Brain microvascular endothelial cell (primary cell): ENCODE data around the gene PRELP.
"Not testable (repeated sequence)": the region's sequence is repeated elsewhere in the genome, so short reads cannot be mapped to it uniquely, and the experiment has no call there.

Experiments
- DNase-seq: peaks from one replicate; pipeline ENCODE4 v3.0.0-alpha.2; 2020
- H3K27ac ChIP-seq: fragments of 250-450 bp; sonication (Bioruptor Pico); 2 replicates; pipeline ENCODE4 v1.5.1; 2020; ENCODE audit warnings: mild to moderate bottlenecking, moderate library complexity
- H3K27me3 ChIP-seq: fragments of 250-450 bp; sonication (Bioruptor Pico); replicated peaks from 2 replicates; pipeline ENCODE4 v1.5.1; 2020; ENCODE audit warnings: mild to moderate bottlenecking
- H3K36me3 ChIP-seq: fragments of 250-450 bp; sonication (Bioruptor Pico); replicated peaks from 2 replicates; pipeline ENCODE4 v1.5.1; 2020; ENCODE audit warnings: mild to moderate bottlenecking
- H3K4me3 ChIP-seq: 2 replicates; pipeline ENCODE4 v1.5.1; 2011; ENCODE audit warnings: low read depth, mild to moderate bottlenecking, control low read depth, low read length, moderate library complexity
- in situ Hi-C: cut with HindIII; loops from 2 replicates; pipeline ENCODE4 v1.10.0; 2017; ENCODE audit warnings: low sequenced_read_pairs, low pct_ligation_motif_present
- TF ChIP-seq, protein P1 (sequence below): IDR thresholded peaks from 2 replicates; pipeline ENCODE4 v1.5.1; 2011; ENCODE audit warnings: low read depth, mild to moderate bottlenecking, moderate library complexity, low read length, control low read depth, inconsistent platforms; ENCODE audit errors: missing control alignments

PRELP gene

GRCh38 chr1:203516906-203517305 lies 41.3 kb downstream of the PRELP start:
- no peaks in the 10 kb centered on the region for H3K36me3 ChIP-seq
- no peaks in the 10 kb centered on the region for H3K27me3 ChIP-seq
- in situ Hi-C loops, result loop anchor here (25.0 kb wide), 1 partner anchor 195 kb away; no protein-coding TSS in a partner anchor
- TF ChIP-seq, protein P1, sequence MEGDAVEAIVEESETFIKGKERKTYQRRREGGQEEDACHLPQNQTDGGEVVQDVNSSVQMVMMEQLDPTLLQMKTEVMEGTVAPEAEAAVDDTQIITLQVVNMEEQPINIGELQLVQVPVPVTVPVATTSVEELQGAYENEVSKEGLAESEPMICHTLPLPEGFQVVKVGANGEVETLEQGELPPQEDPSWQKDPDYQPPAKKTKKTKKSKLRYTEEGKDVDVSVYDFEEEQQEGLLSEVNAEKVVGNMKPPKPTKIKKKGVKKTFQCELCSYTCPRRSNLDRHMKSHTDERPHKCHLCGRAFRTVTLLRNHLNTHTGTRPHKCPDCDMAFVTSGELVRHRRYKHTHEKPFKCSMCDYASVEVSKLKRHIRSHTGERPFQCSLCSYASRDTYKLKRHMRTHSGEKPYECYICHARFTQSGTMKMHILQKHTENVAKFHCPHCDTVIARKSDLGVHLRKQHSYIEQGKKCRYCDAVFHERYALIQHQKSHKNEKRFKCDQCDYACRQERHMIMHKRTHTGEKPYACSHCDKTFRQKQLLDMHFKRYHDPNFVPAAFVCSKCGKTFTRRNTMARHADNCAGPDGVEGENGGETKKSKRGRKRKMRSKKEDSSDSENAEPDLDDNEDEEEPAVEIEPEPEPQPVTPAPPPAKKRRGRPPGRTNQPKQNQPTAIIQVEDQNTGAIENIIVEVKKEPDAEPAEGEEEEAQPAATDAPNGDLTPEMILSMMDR, result no peak
- no peak overlapping the region for H3K4me3 ChIP-seq
- H3K27ac ChIP-seq, result no peak overlapping the region
- DNase-seq, result no peak

GRCh38 chr1:203517426-203518110 lies 42.0 kb downstream of the PRELP start:
- in situ Hi-C loops, result loop anchor here (25.0 kb wide), 1 partner anchor 195 kb away; no protein-coding TSS in a partner anchor
- Histone ChIP-seq H3K27ac (no peak overlapping the region), H3K27me3 (no peaks in the 10 kb centered on the region), H3K4me3 (no peak overlapping the region), H3K36me3 (no peaks in the 10 kb centered on the region)
- no peak for DNase-seq
- TF ChIP-seq, protein P1, result no peak

GRCh38 chr1:203518139-203518538 lies 42.5 kb downstream of the PRELP start:
- in situ Hi-C loops, result loop anchor here (25.0 kb wide), 1 partner anchor 194 kb away; no protein-coding TSS in a partner anchor
- H3K27me3 ChIP-seq, H3K4me3 ChIP-seq, DNase-seq, H3K36me3 ChIP-seq, H3K27ac ChIP-seq: not testable (repeated sequence)

DNA sequence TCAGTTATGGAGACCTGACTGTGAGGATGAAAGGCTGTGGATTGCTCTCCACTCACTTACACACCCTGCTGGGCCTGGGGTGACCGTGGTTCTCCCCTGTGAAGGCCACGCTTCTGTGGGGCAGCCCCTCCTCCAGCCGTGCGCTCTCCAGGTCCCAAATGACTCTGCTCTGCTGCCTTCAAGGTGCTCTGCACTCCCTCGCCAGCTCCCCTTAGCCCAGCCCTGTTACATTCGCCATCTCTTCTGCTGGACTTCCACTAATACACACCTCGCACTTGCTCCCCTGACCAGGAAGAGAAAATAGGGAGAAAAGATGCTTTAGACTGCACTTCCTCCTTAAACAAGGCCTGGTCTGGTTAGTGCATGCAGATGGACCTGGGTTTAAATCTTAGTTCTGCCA lies 42.9 kb downstream of the PRELP start:
- no peak overlapping the region for H3K27ac ChIP-seq
- H3K27me3 ChIP-seq, result no peaks in the 10 kb centered on the region
- no peak overlapping the region for H3K4me3 ChIP-seq
- TF ChIP-seq, protein P1, result no peak
- DNase-seq, result no peak
- no peaks in the 10 kb centered on the region for H3K36me3 ChIP-seq
- in situ Hi-C loops, result loop anchor here (25.0 kb wide), 1 partner anchor 194 kb away; no protein-coding TSS in a partner anchor

DNA sequence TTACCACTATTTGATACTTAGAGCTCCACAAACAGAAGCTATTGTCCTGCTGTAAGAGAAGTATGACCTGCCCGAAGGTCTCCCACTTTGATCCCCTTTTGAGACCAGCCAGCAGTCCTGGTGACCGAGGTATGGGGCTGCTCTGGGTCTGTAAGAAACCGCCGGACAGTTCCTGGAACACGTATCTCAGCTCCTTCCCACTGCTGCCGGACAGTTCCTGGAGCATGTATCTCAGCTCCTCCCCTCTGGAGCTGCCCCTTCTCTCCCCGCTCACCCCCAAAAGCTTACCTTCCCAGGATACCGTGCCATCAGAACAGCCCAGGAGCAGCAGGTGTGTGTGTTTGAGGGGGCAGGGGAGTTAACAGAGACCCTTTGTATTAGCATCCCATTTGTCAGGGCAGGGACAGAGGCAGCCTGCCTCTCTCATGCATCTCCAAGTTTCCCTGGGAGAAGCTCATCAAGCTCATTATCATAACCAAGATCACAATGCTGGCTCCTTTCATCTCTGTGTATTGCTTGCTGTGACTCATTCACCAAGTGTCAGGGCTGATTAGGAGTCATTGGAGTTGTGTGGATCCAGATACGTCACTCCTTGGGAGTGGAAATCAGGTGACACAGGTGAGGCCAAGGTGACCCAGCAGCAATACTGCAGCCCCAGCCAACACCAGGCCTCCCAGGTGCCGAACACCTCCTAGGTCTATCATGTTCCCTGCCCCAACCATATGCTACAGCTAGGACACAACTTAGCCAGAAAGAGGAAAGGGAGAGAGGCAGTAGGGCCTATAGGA lies 43.6 kb downstream of the PRELP start:
- Histone ChIP-seq H3K27me3 (no peaks in the 10 kb centered on the region), H3K27ac (no peak overlapping the region), H3K4me3 (no peak overlapping the region), H3K36me3 (no peaks in the 10 kb centered on the region)
- TF ChIP-seq, protein P1, result no peak
- in situ Hi-C loops, result loop anchor here (25.0 kb wide), 1 partner anchor 193 kb away; no protein-coding TSS in a partner anchor
- DNase-seq, result no peak

- no peaks in the 10 kb centered on the region for H3K36me3 ChIP-seq
- in situ Hi-C loops, result loop anchor here (25.0 kb wide), 1 partner anchor 192 kb away; no protein-coding TSS in a partner anchor
- no peak for DNase-seq
- H3K27ac ChIP-seq, result no peak overlapping the region
- H3K4me3 ChIP-seq, result no peak overlapping the region
- TF ChIP-seq, protein P1, result no peak
- no peaks in the 10 kb centered on the region for H3K27me3 ChIP-seq
Observed at GRCh38 chr1:203519896-203520295, 44.3 kb downstream of the PRELP start.
